BE2C (cell line): ENCODE results near the gene KCNK17.

Experiments
- DNase-seq: peaks from one replicate; pipeline ENCODE4 v3.0.0-alpha.2; 2020
- H3K27me3 ChIP-seq: fragments of 250-450 bp; sonication (Bioruptor Pico); 2 replicates; pipeline ENCODE4 v1.5.1; 2020; ENCODE audit warnings: mild to moderate bottlenecking
- H3K36me3 ChIP-seq: fragments of 250-450 bp; sonication (Bioruptor Pico); 2 replicates; pipeline ENCODE4 v1.5.1; 2020; ENCODE audit warnings: mild to moderate bottlenecking
- H3K4me1 ChIP-seq: fragments of 250-450 bp; sonication (Bioruptor Pico); 2 replicates; pipeline ENCODE4 v1.5.1; 2020
- H3K4me3 ChIP-seq: 2 replicates; pipeline ENCODE4 v1.5.1; 2011; ENCODE audit warnings: low read depth, low read length
- H3K9me3 ChIP-seq: fragments of 250-450 bp; sonication (Bioruptor Pico); 2 replicates; pipeline ENCODE4 v1.5.1; 2020
- TF ChIP-seq, protein P1 (sequence below): IDR thresholded peaks from 2 replicates; pipeline ENCODE4 v1.5.1; 2012; ENCODE audit warnings: mild to moderate bottlenecking, low read depth, low read length

Gene KCNK17

DNA sequence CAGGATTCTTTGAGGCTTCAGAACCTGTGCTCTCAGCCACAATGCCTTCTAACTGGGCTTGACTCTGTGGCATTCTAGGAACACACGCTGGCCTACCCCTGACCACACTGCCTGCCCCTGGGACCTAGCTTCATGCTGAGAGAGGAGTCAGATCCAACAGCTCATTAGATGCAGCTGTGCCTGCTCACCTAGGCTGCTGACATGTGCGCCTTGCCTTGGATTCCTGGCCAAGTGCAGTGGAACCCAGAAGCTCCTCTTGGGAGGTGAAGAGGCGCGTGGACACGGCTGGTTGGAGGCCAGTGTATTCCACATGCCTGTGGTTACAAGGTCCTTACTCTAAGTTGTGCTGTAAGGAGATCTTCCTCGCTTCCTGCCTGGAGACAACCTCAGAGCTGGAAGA lies 33.0 kb upstream of the KCNK17 start:
- Histone ChIP-seq H3K9me3 (no peaks in the 10 kb centered on the region; the same call in 1 of the 2 replicates), H3K36me3 (no peaks in the 10 kb centered on the region), H3K4me1 (no peaks in the 10 kb centered on the region), H3K4me3 (no peak overlapping the region), H3K27me3 (no peaks in the 10 kb centered on the region)
- no peak for DNase-seq
- TF ChIP-seq, protein P1, sequence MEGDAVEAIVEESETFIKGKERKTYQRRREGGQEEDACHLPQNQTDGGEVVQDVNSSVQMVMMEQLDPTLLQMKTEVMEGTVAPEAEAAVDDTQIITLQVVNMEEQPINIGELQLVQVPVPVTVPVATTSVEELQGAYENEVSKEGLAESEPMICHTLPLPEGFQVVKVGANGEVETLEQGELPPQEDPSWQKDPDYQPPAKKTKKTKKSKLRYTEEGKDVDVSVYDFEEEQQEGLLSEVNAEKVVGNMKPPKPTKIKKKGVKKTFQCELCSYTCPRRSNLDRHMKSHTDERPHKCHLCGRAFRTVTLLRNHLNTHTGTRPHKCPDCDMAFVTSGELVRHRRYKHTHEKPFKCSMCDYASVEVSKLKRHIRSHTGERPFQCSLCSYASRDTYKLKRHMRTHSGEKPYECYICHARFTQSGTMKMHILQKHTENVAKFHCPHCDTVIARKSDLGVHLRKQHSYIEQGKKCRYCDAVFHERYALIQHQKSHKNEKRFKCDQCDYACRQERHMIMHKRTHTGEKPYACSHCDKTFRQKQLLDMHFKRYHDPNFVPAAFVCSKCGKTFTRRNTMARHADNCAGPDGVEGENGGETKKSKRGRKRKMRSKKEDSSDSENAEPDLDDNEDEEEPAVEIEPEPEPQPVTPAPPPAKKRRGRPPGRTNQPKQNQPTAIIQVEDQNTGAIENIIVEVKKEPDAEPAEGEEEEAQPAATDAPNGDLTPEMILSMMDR = no peak

DNA sequence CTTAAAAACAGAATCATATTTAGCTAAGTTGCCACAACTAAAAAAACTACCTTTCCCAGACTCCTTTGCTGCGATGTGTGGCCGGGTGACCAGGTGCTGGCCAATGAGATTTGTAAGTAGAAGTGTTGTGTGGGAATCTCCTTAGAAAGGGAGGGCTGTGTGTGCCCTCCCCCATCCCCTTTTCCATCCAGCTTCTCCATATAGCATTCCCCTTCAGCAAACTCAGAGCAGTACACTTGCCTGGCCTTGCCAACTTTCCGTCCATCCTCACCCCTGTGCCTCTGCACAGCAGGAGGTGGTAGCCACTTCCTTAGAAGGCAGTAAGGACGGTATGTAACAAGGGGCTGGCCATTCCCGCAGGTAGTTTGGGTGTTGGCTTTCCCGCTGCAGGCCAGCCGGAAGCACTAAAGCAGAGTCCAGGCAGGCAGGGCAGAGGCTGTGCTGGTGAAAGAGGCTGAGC lies 30.6 kb upstream of the KCNK17 start:
- H3K9me3 ChIP-seq = no peaks in the 10 kb centered on the region
- TF ChIP-seq, protein P1 = no peak

DNA sequence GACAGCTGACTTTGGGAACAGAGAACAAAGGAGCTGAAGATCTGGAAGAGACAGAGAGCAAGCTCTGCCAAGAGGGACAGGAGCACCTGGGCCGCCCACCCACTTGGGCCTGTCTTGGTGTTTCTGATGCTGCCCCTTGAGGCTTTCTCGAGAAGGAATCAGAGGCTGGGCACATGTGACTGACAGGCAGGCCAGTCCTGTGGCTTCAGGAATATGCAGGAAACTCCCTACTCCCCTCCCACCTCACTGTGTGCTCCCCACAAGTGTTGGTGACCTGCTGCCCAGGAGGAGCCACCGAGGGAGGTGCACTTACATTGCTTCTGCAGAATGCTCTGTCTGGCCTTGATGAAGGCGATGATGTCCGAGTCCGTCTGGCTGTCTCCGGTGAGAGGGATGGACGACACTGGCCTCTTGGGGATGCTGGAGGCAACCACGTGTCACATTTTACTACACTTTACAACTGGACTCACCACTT lies 29.2 kb upstream of the KCNK17 start:
- Histone ChIP-seq H3K27me3 (no peaks in the 10 kb centered on the region), H3K4me1 (no peaks in the 10 kb centered on the region; the same call in 1 of the 2 replicates), H3K4me3 (no peak overlapping the region), H3K36me3 (no peaks in the 10 kb centered on the region), H3K9me3 (no peaks in the 10 kb centered on the region)
- DNase-seq = no peak
- TF ChIP-seq, protein P1 = no peak

More for the DNA sequence above, 30.6 kb upstream of the KCNK17 start:
- no peak for DNase-seq
- Histone ChIP-seq H3K4me1 (no peaks in the 10 kb centered on the region), H3K4me3 (no peak overlapping the region), H3K36me3 (no peaks in the 10 kb centered on the region), H3K27me3 (no peaks in the 10 kb centered on the region)

DNA sequence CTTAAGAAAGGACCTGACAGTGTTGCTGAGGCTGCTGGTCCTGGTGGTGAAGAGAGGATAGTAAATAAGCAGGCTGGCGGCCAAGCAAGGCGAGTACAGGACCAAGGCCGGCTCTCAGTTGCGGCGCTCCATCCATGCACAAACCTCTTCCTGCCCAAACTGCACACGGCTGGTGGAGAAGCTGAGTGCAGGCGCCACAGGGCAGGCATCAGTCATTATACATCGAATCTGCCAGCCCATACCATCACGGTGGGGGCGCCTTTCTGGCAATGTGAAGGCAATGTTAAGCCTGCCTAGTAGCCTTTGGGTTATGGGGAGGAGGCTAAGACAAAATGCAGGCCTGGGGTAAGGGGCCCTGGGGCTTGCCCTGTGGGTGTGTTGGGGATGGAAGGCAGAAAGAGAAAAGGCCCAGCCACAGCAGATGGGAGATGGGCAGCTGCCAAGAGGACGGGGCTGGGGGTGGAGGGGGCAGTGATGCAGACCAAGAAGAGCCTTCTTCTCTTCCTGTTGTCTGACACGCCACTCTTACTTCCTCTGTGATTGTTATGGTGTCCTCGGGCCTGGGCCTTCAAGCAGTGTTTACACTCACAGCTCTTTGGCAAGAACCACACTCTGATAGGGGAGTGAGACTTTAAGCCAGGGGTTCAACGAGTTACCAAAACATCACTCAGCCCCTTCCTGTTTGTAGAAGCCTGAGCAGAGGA lies 28.6 kb upstream of the KCNK17 start:
- Histone ChIP-seq H3K4me3 (no peak overlapping the region), H3K27me3 (no peaks in the 10 kb centered on the region), H3K36me3 (no peaks in the 10 kb centered on the region), H3K9me3 (no peaks in the 10 kb centered on the region), H3K4me1 (no peaks in the 10 kb centered on the region; the same call in 1 of the 2 replicates)
- TF ChIP-seq, protein P1 = no peak
- DNase-seq = no peak

DNA sequence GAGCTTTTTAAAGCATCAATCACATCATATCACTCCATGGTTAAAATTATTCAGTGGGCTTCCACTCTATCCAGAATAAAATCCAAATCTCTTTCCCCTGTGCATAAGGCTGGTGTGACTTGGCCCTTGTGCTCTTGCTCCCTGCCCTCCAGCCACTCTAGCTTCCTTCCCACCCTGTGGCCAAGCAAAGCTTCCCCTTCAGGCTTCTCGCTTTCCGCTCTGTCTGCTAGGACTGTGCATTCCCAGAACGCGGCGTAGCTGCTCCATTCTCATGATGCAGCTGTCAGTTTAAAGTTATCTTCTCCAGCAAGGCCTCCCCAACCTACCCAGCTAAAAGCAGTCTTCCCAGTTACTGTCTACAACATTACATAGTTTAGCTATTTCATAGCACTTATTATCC lies 27.7 kb upstream of the KCNK17 start:
- Histone ChIP-seq H3K4me3 (no peak overlapping the region), H3K9me3 (no peaks in the 10 kb centered on the region), H3K27me3 (no peaks in the 10 kb centered on the region), H3K4me1 (no peaks in the 10 kb centered on the region; the same call in 1 of the 2 replicates), H3K36me3 (no peaks in the 10 kb centered on the region)
- TF ChIP-seq, protein P1 = no peak
- DNase-seq = no peak

DNA sequence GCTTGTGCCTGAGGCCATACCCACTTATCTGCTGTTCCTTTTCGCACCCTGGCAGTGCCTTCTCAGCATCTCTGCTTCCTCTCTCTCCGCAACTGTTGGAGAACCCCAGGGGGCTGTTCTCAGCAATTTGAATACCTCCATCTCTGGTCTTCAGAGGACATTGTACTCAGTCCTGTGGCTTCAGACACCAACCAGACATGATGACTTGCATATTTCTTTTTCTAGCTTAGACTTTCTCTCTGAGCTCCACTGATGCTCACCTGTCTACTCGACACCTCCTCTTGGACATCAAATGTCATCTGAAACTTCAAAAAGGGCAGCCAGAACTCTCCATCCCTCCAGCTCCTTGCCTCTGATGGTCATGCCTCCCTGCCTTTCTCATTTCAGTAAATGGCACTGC lies 27.1 kb upstream of the KCNK17 start:
- H3K9me3 ChIP-seq = no peaks in the 10 kb centered on the region

More for the DNA sequence above, 27.1 kb upstream of the KCNK17 start:
- no peak for DNase-seq
- H3K27me3 ChIP-seq = no peaks in the 10 kb centered on the region
- no peak overlapping the region for H3K4me3 ChIP-seq
- no peaks in the 10 kb centered on the region; the same call in 1 of the 2 replicates for H3K4me1 ChIP-seq
- TF ChIP-seq, protein P1 = no peak
- H3K36me3 ChIP-seq = no peaks in the 10 kb centered on the region
